ENCODE results near the gene PNKD. TPM values are rescaled to one million over a fixed set of nuclear protein-coding genes. Genes with fewer than 3 reads are reported as not detected.

The PNKD gene
- total RNA-seq (2014; rRNA removed), result 39.6 and 54.2 TPM in 2 replicates
- 117 TPM for polyA plus RNA-seq (2012)

- peak; percentile 99 for DNase-seq (ENCODE audit: low read depth)
These were observed at the start of gene PNKD, which contains the start of gene AAMP for GRCh38 chr2:218269900-218270720. Gene PNKD, plus strand, starts transcription at chr2:218270519. Its CDS starts 17 bp downstream, at chr2:218270536. Gene AAMP, minus strand, starts transcription at chr2:218270137. Its CDS starts 51 bp downstream, at chr2:218270086.

GRCh38 chr2:218221000-218221399, 49.3 kb upstream of the PNKD start:
- no peak for DNase-seq (ENCODE audit: low read depth)

GRCh38 chr2:218223046-218223445, 47.3 kb upstream of the PNKD start:
- DNase-seq (ENCODE audit: low read depth), result no peak

- no peak for DNase-seq (ENCODE audit: low read depth)
These were observed 46.1 kb upstream of the PNKD start for GRCh38 chr2:218224186-218224585.

- no peak for DNase-seq (ENCODE audit: low read depth)
These were observed 43.4 kb upstream of the PNKD start for GRCh38 chr2:218226903-218227302.

- no peak for DNase-seq (ENCODE audit: low read depth)
These were observed 41.8 kb upstream of the PNKD start for GRCh38 chr2:218228366-218229090.

- peak; percentile 79 for DNase-seq (ENCODE audit: low read depth)
These were observed 41.1 kb upstream of the PNKD start for GRCh38 chr2:218229239-218229638.

- peak; percentile 26 for DNase-seq (ENCODE audit: low read depth)
These were observed 40.5 kb upstream of the PNKD start for GRCh38 chr2:218229851-218230250.

GRCh38 chr2:218230882-218231281, 39.4 kb upstream of the PNKD start:
- DNase-seq (ENCODE audit: low read depth), result peak; percentile 49

GRCh38 chr2:218233543-218233942, 36.8 kb upstream of the PNKD start:
- DNase-seq (ENCODE audit: low read depth), result no peak

GRCh38 chr2:218234521-218234920, 35.8 kb upstream of the PNKD start:
- no peak for DNase-seq (ENCODE audit: low read depth)

GRCh38 chr2:218235017-218235416, 35.3 kb upstream of the PNKD start:
- DNase-seq (ENCODE audit: low read depth), result no peak

- DNase-seq (ENCODE audit: low read depth), result no peak
These were observed 33.5 kb upstream of the PNKD start for GRCh38 chr2:218236829-218237228.

- DNase-seq (ENCODE audit: low read depth), result no peak
These were observed 31.4 kb upstream of the PNKD start for GRCh38 chr2:218238887-218239286.

- DNase-seq (ENCODE audit: low read depth), result no peak
These were observed 26.1 kb upstream of the PNKD start for GRCh38 chr2:218244204-218244603.

GRCh38 chr2:218244665-218245064, 25.7 kb upstream of the PNKD start:
- DNase-seq (ENCODE audit: low read depth), result no peak

GRCh38 chr2:218245214-218245613, 25.1 kb upstream of the PNKD start:
- no peak for DNase-seq (ENCODE audit: low read depth)

- no peak for DNase-seq (ENCODE audit: low read depth)
These were observed 20.6 kb upstream of the PNKD start for GRCh38 chr2:218249691-218250090.

GRCh38 chr2:218252509-218253231, 17.6 kb upstream of the PNKD start:
- DNase-seq (ENCODE audit: low read depth), result peak; percentile 92

- no peak for DNase-seq (ENCODE audit: low read depth)
These were observed 17.1 kb upstream of the PNKD start for GRCh38 chr2:218253232-218253625.

- DNase-seq (ENCODE audit: low read depth), result peak; percentile 58
These were observed 14.9 kb upstream of the PNKD start for GRCh38 chr2:218255446-218255845.
